ENCODE results near the gene NPIPA1. TPM values are rescaled to one million over a fixed set of nuclear protein-coding genes. Genes with fewer than 3 reads are reported as not detected.
"Not testable (repeated sequence)": the region's sequence is repeated elsewhere in the genome, so short reads cannot be mapped to it uniquely, and the experiment has no call there.

The NPIPA1 gene
- total and polyA plus RNA-seq, 9 of the 15 experiments (the other 6 are each of a cell fraction or from before 2014, with no cell fraction given): 8.2 to 48.7 (median 27.2) TPM

DNA sequence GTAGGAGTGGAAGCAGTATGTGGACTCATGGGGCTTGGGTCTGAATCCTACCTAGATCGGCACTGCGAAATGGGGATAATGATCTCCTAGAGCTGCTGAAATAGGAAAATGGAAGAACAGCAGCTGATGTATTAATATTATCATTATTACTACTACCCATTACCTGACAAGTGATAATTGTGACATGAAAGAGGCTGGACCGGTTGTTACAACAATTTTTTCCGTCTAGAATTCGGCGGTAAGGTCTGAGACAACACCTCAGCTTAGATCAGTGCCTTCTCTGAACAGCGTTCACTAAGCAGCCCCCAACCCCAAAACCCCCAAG is 37.0 kb downstream of the NPIPA1 start:
- in situ Hi-C loops (cut with MboI); FAIRE-seq; ATAC-seq; H3K27me3 ChIP-seq (ENCODE audit: control insufficient read depth in 2 of 2, insufficient read depth in 2 of 2, low read length in 2 of 2); H3K9me1 ChIP-seq (ENCODE audit: control insufficient read depth, insufficient read depth, low read length); H3K36me3 ChIP-seq (ENCODE audit: control insufficient read depth, insufficient read depth, low read length); CTCF ChIA-PET (ENCODE audit: low intra/inter-chr PET ratio); H3K9me3 ChIP-seq (replicated peaks; ENCODE audit: control insufficient read depth, insufficient read depth, low read depth, low read length); H4K20me1 ChIP-seq (replicated peaks; ENCODE audit: control insufficient read depth, insufficient read depth, low read length); intact Hi-C loops (cut with micrococcal nuclease): not testable (repeated sequence)
- TF ChIP-seq DACH1 (IDR thresholded peaks at IDR 0.05; ENCODE audit: partially characterized antibody): peak; percentile 62
- peak; percentile 21 for TF ChIP-seq TAF9B (IDR thresholded peaks at IDR 0.05; ENCODE audit: partially characterized antibody)
- peak; percentile 19 for TF ChIP-seq POLR2B (IDR thresholded peaks at IDR 0.05; ENCODE audit: low read depth, partially characterized antibody)
- 0 out of 2 replicates have a peak, but pooled peaks have one; percentile 12 for TF ChIP-seq RFX1 (IDR thresholded peaks at IDR 0.05)
- peaks cover 32% of the 10 kb centered on the region for H3K79me2 ChIP-seq (ENCODE audit: control insufficient read depth, insufficient read depth, low read length)
- H3K9ac ChIP-seq (ENCODE audit: insufficient read depth in 1 of 2, low read depth in 2 of 2, low read length in 2 of 2): peak overlapping the region; percentile 78 to 96
- peak overlapping the region; percentile 98 for H2AFZ ChIP-seq (ENCODE audit: low read depth, low read length)
- H3K4me2 ChIP-seq (ENCODE audit: insufficient read depth, low read length): peak overlapping the region; percentile 83
- peak overlapping the region; percentile 80 for H3K4me3 ChIP-seq
- DNase-seq (ENCODE audit: extremely low read depth in 1 of 4, low spot score in 3 of 4): peak in 3 of 4 experiments; percentile 11 to 87 (median 18)
- WGBS (ENCODE audit: insufficient coverage, low coverage, missing lambda C conversion rate): 0% methylated on average over 7 of the region's 7 CpGs
- POLR2A ChIA-PET: interaction anchor here (1.9 kb wide), 1 partner anchor 12 kb away, joined by 9 read pairs; no protein-coding TSS in a partner anchor
- BruUV-seq (replicated peaks): TSS peak; percentile 96
- peaks cover 5 to 17% of the 10 kb centered on the region in 2 experiments; a peak in 4 of 5 replicates for H3K4me1 ChIP-seq (replicated peaks in 1 of 2; ENCODE audit: control insufficient read depth in 2 of 2, insufficient read depth in 2 of 2, low read length in 2 of 2)
- peak overlapping the region; percentile 81 for H3K27ac ChIP-seq (ENCODE audit: extremely low read depth, low read depth, low read length)

DNA sequence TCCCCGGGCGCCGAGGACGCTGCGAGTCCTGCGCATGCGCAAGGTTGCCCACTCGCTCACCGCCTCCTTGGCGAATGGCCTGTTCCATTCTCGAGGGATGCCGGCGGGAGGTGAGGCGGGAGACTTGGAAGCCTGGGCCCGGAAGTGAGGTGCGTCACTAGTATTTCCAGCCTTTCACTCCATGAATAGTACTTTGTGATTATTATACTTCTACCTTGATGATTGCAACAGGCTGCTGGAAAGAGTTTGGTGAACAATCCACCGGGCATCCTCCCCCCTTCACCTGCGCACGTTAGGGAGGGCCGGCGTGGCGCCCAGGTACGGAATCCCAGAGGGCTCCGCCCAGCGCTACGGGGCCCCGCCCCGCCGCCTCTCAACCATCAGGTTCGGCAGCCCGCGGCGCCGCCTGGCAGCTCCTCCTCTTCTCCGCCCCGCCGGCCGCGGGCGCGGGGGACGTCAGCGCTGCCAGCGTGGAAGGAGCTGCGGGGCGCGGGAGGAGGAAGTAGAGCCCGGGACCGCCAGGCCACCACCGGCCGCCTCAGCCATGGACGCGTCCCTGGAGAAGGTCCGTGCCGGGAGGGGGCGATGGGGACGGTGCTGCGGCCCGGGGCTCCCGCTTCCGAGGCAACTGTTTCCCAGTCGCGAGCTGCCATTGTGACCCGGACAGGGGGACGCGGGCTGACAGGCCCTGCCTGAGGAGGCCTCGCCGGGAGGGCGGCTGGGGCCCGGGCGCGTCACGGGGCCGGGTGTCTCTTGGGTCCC is 37.6 kb downstream of the NPIPA1 start, which contains the start of gene PDXDC1:
TSS of gene PDXDC1 (plus strand) at position 371 of the 762 bp plus-strand sequence. CDS start at position 545, 174 bp downstream.
- peaks cover 5 to 17% of the 10 kb centered on the region in 2 experiments; a peak in 4 of 5 replicates for H3K4me1 ChIP-seq (replicated peaks in 1 of 2; ENCODE audit: control insufficient read depth in 2 of 2, insufficient read depth in 2 of 2, low read length in 2 of 2)
- FAIRE-seq: peak; percentile 75
- TF ChIP-seq, protein P1, sequence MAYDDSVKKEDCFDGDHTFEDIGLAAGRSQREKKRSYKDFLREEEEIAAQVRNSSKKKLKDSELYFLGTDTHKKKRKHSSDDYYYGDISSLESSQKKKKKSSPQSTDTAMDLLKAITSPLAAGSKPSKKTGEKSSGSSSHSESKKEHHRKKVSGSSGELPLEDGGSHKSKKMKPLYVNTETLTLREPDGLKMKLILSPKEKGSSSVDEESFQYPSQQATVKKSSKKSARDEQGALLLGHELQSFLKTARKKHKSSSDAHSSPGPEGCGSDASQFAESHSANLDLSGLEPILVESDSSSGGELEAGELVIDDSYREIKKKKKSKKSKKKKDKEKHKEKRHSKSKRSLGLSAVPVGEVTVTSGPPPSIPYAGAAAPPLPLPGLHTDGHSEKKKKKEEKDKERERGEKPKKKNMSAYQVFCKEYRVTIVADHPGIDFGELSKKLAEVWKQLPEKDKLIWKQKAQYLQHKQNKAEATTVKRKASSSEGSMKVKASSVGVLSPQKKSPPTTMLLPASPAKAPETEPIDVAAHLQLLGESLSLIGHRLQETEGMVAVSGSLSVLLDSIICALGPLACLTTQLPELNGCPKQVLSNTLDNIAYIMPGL (CRISPR knock-in tag; IDR thresholded peaks at IDR 0.05): peak; percentile 61; the same call in 1 of the 2 replicates
- TF ChIP-seq, protein P2, sequence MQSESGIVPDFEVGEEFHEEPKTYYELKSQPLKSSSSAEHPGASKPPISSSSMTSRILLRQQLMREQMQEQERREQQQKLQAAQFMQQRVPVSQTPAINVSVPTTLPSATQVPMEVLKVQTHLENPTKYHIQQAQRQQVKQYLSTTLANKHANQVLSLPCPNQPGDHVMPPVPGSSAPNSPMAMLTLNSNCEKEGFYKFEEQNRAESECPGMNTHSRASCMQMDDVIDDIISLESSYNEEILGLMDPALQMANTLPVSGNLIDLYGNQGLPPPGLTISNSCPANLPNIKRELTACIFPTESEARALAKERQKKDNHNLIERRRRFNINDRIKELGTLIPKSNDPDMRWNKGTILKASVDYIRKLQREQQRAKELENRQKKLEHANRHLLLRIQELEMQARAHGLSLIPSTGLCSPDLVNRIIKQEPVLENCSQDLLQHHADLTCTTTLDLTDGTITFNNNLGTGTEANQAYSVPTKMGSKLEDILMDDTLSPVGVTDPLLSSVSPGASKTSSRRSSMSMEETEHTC (IDR thresholded peaks at IDR 0.05): 0 out of 2 replicates have a peak, but pooled peaks have one; percentile 6
- TF ChIP-seq, protein P3, sequence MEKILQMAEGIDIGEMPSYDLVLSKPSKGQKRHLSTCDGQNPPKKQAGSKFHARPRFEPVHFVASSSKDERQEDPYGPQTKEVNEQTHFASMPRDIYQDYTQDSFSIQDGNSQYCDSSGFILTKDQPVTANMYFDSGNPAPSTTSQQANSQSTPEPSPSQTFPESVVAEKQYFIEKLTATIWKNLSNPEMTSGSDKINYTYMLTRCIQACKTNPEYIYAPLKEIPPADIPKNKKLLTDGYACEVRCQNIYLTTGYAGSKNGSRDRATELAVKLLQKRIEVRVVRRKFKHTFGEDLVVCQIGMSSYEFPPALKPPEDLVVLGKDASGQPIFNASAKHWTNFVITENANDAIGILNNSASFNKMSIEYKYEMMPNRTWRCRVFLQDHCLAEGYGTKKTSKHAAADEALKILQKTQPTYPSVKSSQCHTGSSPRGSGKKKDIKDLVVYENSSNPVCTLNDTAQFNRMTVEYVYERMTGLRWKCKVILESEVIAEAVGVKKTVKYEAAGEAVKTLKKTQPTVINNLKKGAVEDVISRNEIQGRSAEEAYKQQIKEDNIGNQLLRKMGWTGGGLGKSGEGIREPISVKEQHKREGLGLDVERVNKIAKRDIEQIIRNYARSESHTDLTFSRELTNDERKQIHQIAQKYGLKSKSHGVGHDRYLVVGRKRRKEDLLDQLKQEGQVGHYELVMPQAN (IDR thresholded peaks at IDR 0.05; ENCODE audit: borderline replicate concordance): 0 out of 2 replicates have a peak, but pooled peaks have one; percentile 30
- TF ChIP-seq RB1 (IDR thresholded peaks at IDR 0.05; ENCODE audit: low read depth): peak; percentile 84
- peak; percentile 93 for TF ChIP-seq MBD2 (IDR thresholded peaks at IDR 0.05; ENCODE audit: borderline replicate concordance, low read depth)

More for the DNA sequence above, 37.6 kb downstream of the NPIPA1 start, which contains the start of gene PDXDC1:
- H3K27ac ChIP-seq (ENCODE audit: extremely low read depth, low read depth, low read length): peak within 1 kb of the TSS; percentile 81
- ATAC-seq (peak; percentile 96), DNase-seq (ENCODE audit: extremely low read depth in 1 of 4, low spot score in 3 of 4) (peak; percentile 94 to 98 (median 94))
- in situ Hi-C loops (cut with MboI); intact Hi-C loops (cut with micrococcal nuclease); H3K9me1 ChIP-seq (ENCODE audit: control insufficient read depth, insufficient read depth, low read length); H3K9me3 ChIP-seq (replicated peaks; ENCODE audit: control insufficient read depth, insufficient read depth, low read depth, low read length); CTCF ChIA-PET (ENCODE audit: low intra/inter-chr PET ratio); H3K36me3 ChIP-seq (ENCODE audit: control insufficient read depth, insufficient read depth, low read length); H4K20me1 ChIP-seq (replicated peaks; ENCODE audit: control insufficient read depth, insufficient read depth, low read length); BruUV-seq (replicated peaks); H3K27me3 ChIP-seq (ENCODE audit: control insufficient read depth in 2 of 2, insufficient read depth in 2 of 2, low read length in 2 of 2): not testable (repeated sequence)
- H3K4me3 ChIP-seq: peak within 1 kb of the TSS; percentile 80
- peak within 1 kb of the TSS; percentile 78 to 96 for H3K9ac ChIP-seq (ENCODE audit: insufficient read depth in 1 of 2, low read depth in 2 of 2, low read length in 2 of 2)
- peak within 1 kb of the TSS; percentile 83 for H3K4me2 ChIP-seq (ENCODE audit: insufficient read depth, low read length)
- POLR2A ChIA-PET: interaction anchor here (1.9 kb wide), 1 partner anchor 12 kb away, joined by 9 read pairs; no protein-coding TSS in a partner anchor
- WGBS (ENCODE audit: insufficient coverage, low coverage, missing lambda C conversion rate): under 1% methylated on average over 55 of the region's 74 CpGs
- peak within 1 kb of the TSS; percentile 98 for H2AFZ ChIP-seq (ENCODE audit: low read depth, low read length)
- peaks cover 36% of the 10 kb centered on the region for H3K79me2 ChIP-seq (ENCODE audit: control insufficient read depth, insufficient read depth, low read length)
